K562 (cell line): Measurements from ENCODE around the gene MYO16. TPM values are rescaled to one million over a fixed set of nuclear protein-coding genes. Genes with fewer than 3 reads are reported as not detected.
"Not testable (repeated sequence)": the region's sequence is repeated elsewhere in the genome, so short reads cannot be mapped to it uniquely, and the experiment has no call there.

Experiments
- ATAC-seq: fragments of 200-7000 bp; cut with Tn5 transposase; 3 replicates; pipeline ENCODE4 v1.9.1; 2020; ENCODE audit warnings: moderate library complexity
- BruUV-seq: library from RNA; stranded (reverse); fragments of 400-500 nt; replicated peaks from 2 replicates; lab custom pipeline; 2021; lab: Mats Ljungman, UMichigan
- CTCF ChIA-PET: fragments of 300-600 bp; formaldehyde crosslinking; extraction: SDS; loops from one replicate; lab custom pipeline; 2021; ENCODE audit warnings: low intra/inter-chr PET ratio; lab: Yijun Ruan, JAX
- POLR2A ChIA-PET: fragments of 300-600, 350-650 bp; sonication (Branson Sonifier 250); formaldehyde crosslinking; extraction: SDS; loops from one replicate; lab custom pipeline; 2021; ENCODE audit warnings: antibody characterized with exemption, inconsistent platforms; lab: Yijun Ruan, JAX
- DNase-seq, 4 experiments: peaks; one replicate each; pipeline versions ENCODE4 v3.0.0 to v3.0.0-alpha.2; 2011 to 2018; ENCODE audit warnings: low spot score in 3 of 4, mixed read lengths in 3 of 4; ENCODE audit errors: extremely low read depth in 1 of 4
- FAIRE-seq: peaks from 2 replicates; lab custom pipeline; 2011; peaks lifted over from hg19 to GRCh38; lab: Jason Lieb, UNC
- H2AFZ ChIP-seq: 2 replicates; pipeline ENCODE4 v1.6.0; 2011; ENCODE audit warnings: low read depth, low read length, control low read depth, inconsistent platforms
- H3K27ac ChIP-seq: fragments of 200-600 bp; 3 replicates; pipeline ENCODE4 v1.8.0; 2011; ENCODE audit warnings: low read depth, mild to moderate bottlenecking, control low read depth, inconsistent platforms, low read length, moderate library complexity, mixed read lengths; ENCODE audit errors: extremely low read depth
- H3K27me3 ChIP-seq, 2 experiments: fragments of 300-600 bp in 1 of 2; 2 replicates in 1 of 2; 3 replicates in 1 of 2; pipeline versions ENCODE4 v1.6.0 to v1.8.0; 2011; ENCODE audit warnings: inconsistent platforms in 2 of 2, low read length in 2 of 2, mild to moderate bottlenecking in 1 of 2, mixed read lengths in 1 of 2, moderate library complexity in 1 of 2; ENCODE audit not compliant: control insufficient read depth in 2 of 2, insufficient read depth in 2 of 2
- H3K36me3 ChIP-seq: fragments of 300-600 bp; 3 replicates; pipeline ENCODE4 v1.8.0; 2011; ENCODE audit warnings: mild to moderate bottlenecking, low read length, inconsistent platforms; ENCODE audit not compliant: control insufficient read depth, insufficient read depth
- H3K4me1 ChIP-seq, 2 experiments: fragments of 200-600 bp in 1 of 2; replicated peaks in 1 of 2; 2 replicates in 1 of 2; 3 replicates in 1 of 2; pipeline versions ENCODE4 v1.5.1 to v1.8.0; 2011; ENCODE audit warnings: inconsistent platforms in 2 of 2, low read length in 2 of 2, mild to moderate bottlenecking in 1 of 2, mixed read lengths in 1 of 2, moderate library complexity in 1 of 2; ENCODE audit not compliant: control insufficient read depth in 2 of 2, insufficient read depth in 2 of 2
- H3K4me2 ChIP-seq: 2 replicates; pipeline ENCODE4 v1.6.1; 2011; ENCODE audit warnings: low read length, control low read depth, inconsistent platforms, mixed read lengths; ENCODE audit not compliant: insufficient read depth
- H3K4me3 ChIP-seq: fragments of 200-600 bp; sonication (generic), shearing (Covaris generic); 2 replicates; pipeline ENCODE4 v1.5.1; 2016; ENCODE audit warnings: control low read depth, inconsistent platforms
- H3K79me2 ChIP-seq: fragments of 200-600 bp; 3 replicates; pipeline ENCODE4 v1.8.0; 2011; ENCODE audit warnings: low read length, inconsistent platforms; ENCODE audit not compliant: control insufficient read depth, insufficient read depth
- H3K9ac ChIP-seq, 2 experiments: 2 replicates each; pipeline versions ENCODE4 v1.6.0 to v1.6.1; 2011; ENCODE audit warnings: low read depth in 2 of 2, low read length in 2 of 2, control low read depth in 1 of 2, inconsistent platforms in 1 of 2, mild to moderate bottlenecking in 1 of 2, mixed read lengths in 1 of 2; ENCODE audit not compliant: insufficient read depth in 1 of 2
- H3K9me1 ChIP-seq: one replicate; pipeline ENCODE4 v1.6.0; 2011; ENCODE audit warnings: inconsistent platforms, mild to moderate bottlenecking, low read length, moderate library complexity; ENCODE audit not compliant: control insufficient read depth, insufficient read depth
- H3K9me3 ChIP-seq: replicated peaks from 2 replicates; pipeline ENCODE4 v1.5.1; 2011; ENCODE audit warnings: low read depth, low read length, inconsistent platforms; ENCODE audit not compliant: control insufficient read depth, insufficient read depth
- H4K20me1 ChIP-seq: replicated peaks from 2 replicates; pipeline ENCODE4 v1.6.1; 2011; ENCODE audit warnings: low read length, inconsistent platforms, mixed read lengths; ENCODE audit not compliant: control insufficient read depth, insufficient read depth
- CCAR2 ChIP-seq: fragments of 200-400 bp; formaldehyde crosslinking; IDR thresholded peaks from 2 replicates; pipeline ENCODE4 v1.6.1; 2017; ENCODE audit warnings: mild to moderate bottlenecking, low read depth, low read length
- GMEB1 ChIP-seq: fragments of 250-450 bp; sonication (Bioruptor Pico); IDR thresholded peaks from 2 replicates; pipeline ENCODE4 v1.4.0; 2020; ENCODE audit warnings: mild to moderate bottlenecking
- HDAC3 ChIP-seq: fragments of 450-650 bp; IDR thresholded peaks from 2 replicates; pipeline ENCODE4 v1.6.1; 2018; ENCODE audit warnings: borderline replicate concordance, mild to moderate bottlenecking, moderate library complexity; ENCODE audit not compliant: partially characterized antibody
- STAG1 ChIP-seq: sonication (generic); formaldehyde crosslinking; IDR thresholded peaks from 2 replicates; pipeline ENCODE4 v1.5.0; 2020; ENCODE audit warnings: missing genetic modification reagents, borderline replicate concordance
- ZBTB11 ChIP-seq, 3 experiments: fragments of 200-800 bp in 1 of 3; fragments of 250-450 bp in 1 of 3; fragments of 450-650 bp in 1 of 3; sonication (Bioruptor Pico) in 1 of 3; sonication (Bioruptor generic) in 1 of 3; formaldehyde crosslinking in 1 of 3; IDR thresholded peaks; 2 replicates each; pipeline versions ENCODE4 v1.6.1 to v1.8.0; 2016 to 2022; ENCODE audit warnings: mild to moderate bottlenecking in 2 of 3, missing genetic modification characterization in 2 of 3, missing compliant biosample characterization in 1 of 3, moderate library complexity in 1 of 3
- ZFP1 ChIP-seq: fragments of 450-650 bp; formaldehyde crosslinking; IDR thresholded peaks from 2 replicates; pipeline ENCODE4 v1.4.0; 2020; ENCODE audit warnings: mild to moderate bottlenecking, mixed read lengths
- ZNF224 ChIP-seq: sonication (generic); formaldehyde crosslinking; IDR thresholded peaks from 2 replicates; pipeline ENCODE4 v1.8.0; 2022; ENCODE audit warnings: mild to moderate bottlenecking, missing genetic modification reagents
- ZNF280A ChIP-seq: fragments of 450-650 bp; IDR thresholded peaks from 2 replicates; pipeline ENCODE4 v1.6.1; 2018; ENCODE audit warnings: mild to moderate bottlenecking, low read depth; ENCODE audit not compliant: partially characterized antibody
- ZNF644 ChIP-seq: fragments of 200-800 bp; sonication (Bioruptor generic); IDR thresholded peaks from 2 replicates; pipeline ENCODE4 v1.6.1; 2016; ENCODE audit warnings: low read depth, missing genetic modification characterization, missing compliant biosample characterization
- WGBS: fragments of 100-300 bp; shearing (Covaris generic); methylation state at CpG from one replicate; pipeline ENCODE4 v1.1.6; 2016; ENCODE audit warnings: low coverage, mixed read lengths; ENCODE audit not compliant: insufficient coverage; ENCODE audit errors: missing lambda C conversion rate; 5-methylcytosine and 5-hydroxymethylcytosine counted together
- in situ Hi-C: fragments of 300-500 bp; cut with MboI; formaldehyde crosslinking; loops from 4 replicates; pipeline ENCODE4 v1.15.0; 2018; ENCODE audit warnings: inconsistent platforms, mixed read lengths
- intact Hi-C: fragments of 100-400 bp; cut with micrococcal nuclease; formaldehyde crosslinking; loops from 2 replicates; pipeline ENCODE4 v1.14.2; 2022
- polyA plus RNA-seq, 8 experiments: library from polyadenylated mRNA; depleted of rRNA in 4 of 8; stranded (reverse) in 5 of 8; unstranded in 3 of 8; fragments of >200 nt; fragmentation: Nextera tagmentation in 2 of 8; fragmentation: Illumina TruSeq in 1 of 8; extraction: Ambion mirVana in 2 of 8; extraction: Trizol in 1 of 8; gene quantifications; 2 replicates each; pipeline versions ENCODE4 v1.2.1 to v1.2.3, GENCODE V29; 2011 to 2014; ENCODE audit warnings: inconsistent platforms in 1 of 8, missing spikeins in 1 of 8
- total RNA-seq, 7 experiments: library from RNA; depleted of rRNA in 6 of 7; stranded (reverse); fragments of >200 nt in 6 of 7; fragmentation: Illumina TruSeq in 2 of 7; extraction: Trizol in 2 of 7; gene quantifications; 2 replicates each; pipeline versions ENCODE4 v1.2.1 to v1.2.3, GENCODE V29; 2011 to 2021; ENCODE audit warnings: low replicate concordance in 1 of 7

Gene MYO16
- total and polyA plus RNA-seq, 9 of the 15 experiments (the other 6 are each of a cell fraction or from before 2014, with no cell fraction given) = 4.3 to 45.7 (median 12.1) TPM

GRCh38 chr13:108987944-108988343 lies 358.5 kb downstream of the MYO16 start (continued):
- TF ChIP-seq ZNF280A (no peak), ZNF224 (CRISPR knock-in tag) (no peak), CCAR2 (no peak), ZBTB11 (CRISPR knock-in tag; IDR thresholded peaks at IDR 0.05) (no peak), ZFP1 (CRISPR knock-in tag) (no peak), HDAC3 (no peak), STAG1 (CRISPR knock-in tag) (no peak), GMEB1 (CRISPR knock-in tag) (no peak), ZNF644 (tag) (no peak)

GRCh38 chr13:108991416-108991815 lies 362.0 kb downstream of the MYO16 start:
- H3K27ac ChIP-seq, H3K4me2 ChIP-seq, H4K20me1 ChIP-seq, BruUV-seq, H2AFZ ChIP-seq, POLR2A ChIA-PET, CTCF ChIA-PET, DNase-seq, FAIRE-seq, ATAC-seq, in situ Hi-C loops, H3K9ac ChIP-seq, H3K79me2 ChIP-seq, H3K36me3 ChIP-seq, H3K4me3 ChIP-seq, H3K27me3 ChIP-seq, H3K4me1 ChIP-seq, intact Hi-C loops, H3K9me3 ChIP-seq, H3K9me1 ChIP-seq: not testable (repeated sequence)
- 61% methylated on average over 3 of the region's 3 CpGs for WGBS
